HT1080 (cell line): Measurements from ENCODE around the gene CDH4. TPM values are rescaled to one million over a fixed set of nuclear protein-coding genes. Genes with fewer than 3 reads are reported as not detected.

Source experiments
- DNase-seq: peaks from one replicate; pipeline ENCODE4 v3.0.0-alpha.2; 2015; ENCODE audit warnings: low read depth
- total RNA-seq: library from RNA; depleted of rRNA; stranded (reverse); fragments of >200 nt; shearing (Covaris generic); gene quantifications from 2 replicates; pipeline ENCODE4 v1.2.3, GENCODE V29; 2014

The CDH4 gene
- total RNA-seq, 1 experiment from 2014 or later: 10.8 TPM

DNA sequence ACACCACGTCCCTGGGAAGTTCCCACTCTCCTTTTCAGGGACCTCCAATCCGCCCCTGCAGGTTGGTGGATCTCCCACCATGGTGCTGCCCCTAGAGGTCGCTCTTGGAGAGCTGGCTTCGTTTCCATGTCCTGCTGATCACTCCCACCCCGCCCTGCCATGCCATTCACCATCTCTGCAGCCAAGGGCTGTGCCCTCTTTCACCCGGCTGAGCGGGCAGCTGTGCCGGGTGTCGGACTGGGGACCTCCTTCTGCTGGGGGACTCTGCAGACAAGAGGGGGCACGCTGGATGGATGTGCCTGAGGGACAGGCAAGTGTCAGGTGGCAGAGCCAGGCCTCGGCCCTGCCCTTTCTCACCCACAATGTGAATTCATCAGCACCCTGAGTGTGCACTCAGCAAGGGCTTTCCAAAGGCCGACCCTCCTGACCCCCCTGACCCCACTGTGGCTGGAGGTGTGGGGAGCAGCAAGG is 347.0 kb downstream of the CDH4 start:
- no peak for DNase-seq

DNA sequence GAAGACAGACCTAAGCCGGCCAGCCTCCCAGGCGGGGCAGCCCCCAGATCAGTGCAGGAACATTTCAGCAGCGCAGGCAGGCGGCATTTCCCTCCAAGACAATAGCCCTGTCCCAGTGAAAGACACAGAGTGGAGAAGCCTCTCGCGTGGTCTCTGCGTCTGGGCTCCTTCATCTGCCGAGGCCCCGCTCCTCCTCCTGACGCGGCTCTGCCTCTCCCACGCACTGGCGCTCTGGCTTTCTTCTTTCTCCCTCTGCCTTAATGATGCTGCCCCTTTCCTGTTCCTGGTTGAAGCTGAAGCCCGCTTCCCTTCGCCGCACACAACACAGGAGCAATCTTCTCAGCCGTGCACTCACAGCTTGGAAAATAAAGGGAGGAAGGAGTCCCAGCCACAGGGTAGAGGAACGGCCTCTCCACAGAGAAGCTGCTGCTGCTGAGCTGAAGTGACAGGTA is 347.5 kb downstream of the CDH4 start:
- no peak for DNase-seq

DNA sequence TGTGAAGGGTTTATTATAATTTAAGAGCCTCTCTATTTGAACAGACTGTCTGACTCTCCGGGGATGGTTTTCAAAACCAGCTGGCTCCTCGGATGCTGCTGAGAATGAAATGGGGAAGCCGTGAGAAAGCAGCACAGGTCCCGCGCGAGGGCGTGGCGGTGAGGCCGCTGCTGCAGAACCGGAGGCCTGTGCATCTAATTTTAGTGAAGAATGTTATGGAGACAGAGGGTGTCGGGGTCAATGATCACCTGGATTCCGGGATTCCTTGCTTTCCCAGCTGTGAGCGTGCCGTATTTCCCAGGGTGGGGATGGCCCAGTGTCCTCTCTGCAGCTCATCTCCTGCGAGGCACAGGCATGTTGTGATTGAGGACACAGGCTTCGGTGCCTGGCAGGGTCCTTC is 348.0 kb downstream of the CDH4 start:
- DNase-seq: no peak

DNA sequence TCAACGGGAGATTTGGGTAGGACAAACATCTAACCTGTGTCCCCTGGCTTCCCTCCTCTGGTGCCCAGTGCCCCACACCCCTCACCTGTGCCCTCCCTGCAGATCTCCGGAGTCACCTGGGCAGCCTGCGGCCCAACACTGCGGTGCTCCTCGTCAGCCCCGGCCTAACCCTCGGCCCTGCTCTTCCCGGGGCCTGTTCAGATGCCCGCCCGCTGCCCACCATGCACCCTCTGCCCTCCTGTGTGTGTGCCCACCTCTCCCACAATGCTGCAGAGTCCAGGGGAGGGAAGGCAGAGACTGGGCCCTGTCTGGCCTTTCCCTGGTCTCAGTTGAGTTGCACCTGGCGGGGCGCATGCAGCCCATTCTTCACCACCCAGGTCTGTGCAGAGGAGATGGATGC is 349.3 kb downstream of the CDH4 start:
- no peak for DNase-seq

DNA sequence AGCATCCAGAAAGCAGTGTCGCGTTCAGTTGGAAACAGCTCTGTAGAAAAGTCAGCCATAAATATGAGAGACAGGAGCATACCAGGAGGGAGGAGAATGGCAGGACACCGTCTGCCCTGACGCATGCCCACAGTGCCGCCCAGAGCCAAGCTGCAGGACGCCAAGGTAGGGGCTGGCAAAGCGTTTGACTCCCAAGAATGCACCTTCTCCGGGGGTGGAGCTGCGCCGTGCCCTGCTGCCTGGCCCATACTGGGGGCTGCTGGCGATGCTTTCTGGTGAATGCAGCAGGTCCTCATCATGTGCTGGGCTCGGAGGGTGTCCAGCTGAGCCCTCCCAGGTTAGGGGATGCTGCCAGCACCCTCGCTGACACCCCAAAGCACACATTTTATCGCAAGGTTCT is 349.8 kb downstream of the CDH4 start:
- DNase-seq: no peak

DNA sequence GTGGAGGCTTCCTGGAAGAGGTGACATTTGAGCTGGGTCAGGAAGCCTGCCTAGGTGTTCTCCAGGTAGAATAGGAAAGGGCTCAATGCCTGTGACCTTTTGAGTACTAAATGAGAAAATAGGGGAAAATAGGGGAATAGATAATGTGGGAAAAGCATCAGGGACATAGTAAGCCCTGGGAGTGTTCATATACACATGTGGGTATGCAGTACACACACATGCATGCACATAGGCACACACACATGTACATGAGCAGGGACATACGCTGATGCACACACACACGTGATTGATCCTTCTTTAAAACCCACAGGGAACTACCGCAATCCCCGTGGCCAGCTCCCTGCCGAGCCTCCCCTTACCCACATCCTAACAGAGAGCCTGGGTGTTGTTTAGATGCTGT is 351.7 kb downstream of the CDH4 start:
- DNase-seq: no peak

DNA sequence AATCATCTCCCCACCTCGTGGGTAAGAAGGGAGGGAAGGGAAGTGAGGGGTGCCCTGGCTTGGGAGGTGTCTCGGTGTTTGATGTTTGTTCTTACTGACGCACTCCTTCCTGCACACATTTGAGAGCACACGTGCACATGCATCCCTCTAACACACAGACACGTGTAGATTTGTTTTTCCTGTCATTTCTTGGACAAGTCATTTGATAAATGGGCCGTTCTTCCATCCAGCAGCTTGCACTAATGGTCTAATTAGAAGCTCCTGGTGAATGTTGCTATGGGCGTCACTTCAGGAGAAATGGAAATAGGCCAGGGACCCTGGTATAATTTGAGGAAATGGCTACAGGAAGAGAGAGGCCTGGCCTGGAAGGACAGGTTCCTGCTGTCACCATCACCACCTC is 352.5 kb downstream of the CDH4 start:
- peak; percentile 5 for DNase-seq

DNA sequence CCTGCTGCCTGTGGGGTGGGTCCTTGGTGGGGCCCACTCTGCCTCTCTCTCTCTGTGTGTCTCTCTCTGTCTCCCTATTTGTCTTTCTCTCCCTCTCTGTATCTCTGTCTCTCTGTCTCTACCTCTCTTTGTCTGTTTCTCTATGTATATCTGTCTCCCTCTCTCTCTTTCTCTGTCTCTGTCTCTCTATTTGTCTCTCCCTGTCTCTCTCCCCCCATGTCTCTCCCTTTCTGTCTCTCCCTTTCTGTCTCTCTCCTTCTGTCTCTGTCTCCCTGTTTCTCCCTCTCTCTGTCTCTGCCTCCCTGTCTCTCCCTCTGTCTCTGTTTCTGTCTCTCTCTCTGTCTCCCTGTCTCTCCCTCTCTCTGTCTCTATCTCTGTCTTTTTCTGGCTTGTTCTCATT is 353.2 kb downstream of the CDH4 start:
- DNase-seq: no peak

DNA sequence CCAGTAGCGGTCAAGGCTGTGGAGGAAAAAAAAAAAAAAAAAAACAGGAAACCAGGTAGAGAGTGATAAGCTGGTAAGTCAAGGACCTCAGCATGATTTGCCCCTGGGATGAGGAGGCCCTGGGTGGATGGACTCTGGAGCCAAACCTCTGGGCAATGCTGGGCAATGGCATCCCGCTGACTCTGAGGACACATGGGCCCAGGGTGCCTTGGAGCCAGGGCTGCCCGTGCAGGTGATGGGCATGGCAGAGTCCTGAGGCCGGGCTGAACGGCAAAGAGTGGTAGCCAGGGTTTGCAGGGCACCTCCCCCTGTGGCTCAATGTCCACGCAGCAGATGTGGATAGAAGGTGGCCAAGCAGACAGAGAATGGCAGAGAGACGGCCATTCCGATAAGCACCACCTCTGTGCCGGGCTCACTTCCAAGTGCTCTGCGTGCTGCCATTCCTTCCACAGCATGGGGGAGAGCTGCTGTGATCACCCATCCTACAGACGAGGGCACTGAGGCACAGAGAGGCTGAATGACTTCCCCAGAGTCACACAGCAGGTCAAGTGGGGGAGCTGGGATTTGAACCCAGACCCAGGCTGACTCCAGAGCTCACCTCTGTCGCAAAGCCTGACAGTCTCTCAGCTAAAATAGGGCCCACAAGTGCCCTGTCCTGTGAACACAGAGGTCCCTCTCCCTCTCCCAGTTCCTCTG is 353.9 kb downstream of the CDH4 start:
- DNase-seq: no peak

DNA sequence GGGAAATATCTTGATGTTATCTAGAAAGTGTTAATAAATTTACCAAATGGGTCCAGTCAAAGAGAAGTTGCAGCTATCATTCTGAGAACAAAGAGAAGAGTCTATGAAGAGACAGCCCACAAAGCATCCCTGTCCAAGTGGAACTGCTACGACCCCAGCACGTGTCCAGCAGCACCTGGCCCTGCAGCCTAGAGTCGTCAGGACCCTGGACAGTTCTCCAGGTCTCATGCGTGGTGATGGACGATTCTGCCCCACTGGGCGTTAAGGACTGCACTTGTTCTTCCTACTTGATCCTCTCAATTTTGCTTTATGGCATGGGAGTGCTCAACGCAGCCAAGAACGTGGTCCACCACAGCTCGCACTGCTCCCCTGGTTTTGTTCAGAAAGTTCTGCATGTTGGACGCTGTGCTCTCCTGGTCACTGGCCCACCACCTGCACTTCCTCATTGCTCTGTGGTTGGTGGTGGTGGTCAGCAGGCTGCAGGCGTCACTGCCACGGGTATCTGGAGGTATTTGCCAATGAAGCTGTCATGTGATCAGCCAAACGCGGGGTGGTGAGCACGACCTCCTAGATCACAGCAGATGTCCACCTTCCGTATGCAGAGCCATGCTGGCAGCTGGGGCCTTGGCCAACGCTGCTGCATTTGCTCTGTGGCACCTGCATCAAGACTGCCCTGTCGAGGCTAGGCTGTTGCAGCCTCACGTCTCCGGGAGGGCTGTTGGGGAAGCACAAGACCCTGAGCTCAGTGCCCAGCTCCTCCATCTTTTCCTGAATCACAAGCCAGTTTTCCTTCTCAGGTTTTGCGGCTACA is 356.4 kb downstream of the CDH4 start:
- peak; percentile 16 for DNase-seq

DNA sequence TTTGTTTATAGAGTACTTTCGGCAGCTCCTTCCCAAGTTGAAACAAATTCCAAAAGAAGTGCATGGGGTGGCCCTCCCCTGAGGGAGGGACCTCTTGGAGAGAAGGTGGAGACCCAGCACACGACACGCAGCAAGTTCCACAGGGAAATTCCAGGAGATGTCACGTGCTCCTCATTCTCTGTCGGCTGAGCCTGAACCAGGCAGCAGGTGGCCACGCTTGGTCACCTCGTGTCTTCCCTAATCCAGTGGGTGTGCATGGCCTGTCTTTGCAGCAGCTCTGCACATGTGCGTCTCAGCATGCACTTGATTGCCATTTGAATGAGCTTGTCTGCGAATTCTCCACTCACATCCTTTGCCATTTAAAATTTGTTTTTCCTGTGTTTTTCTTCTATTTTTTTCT is 357.4 kb downstream of the CDH4 start:
- no peak for DNase-seq

DNA sequence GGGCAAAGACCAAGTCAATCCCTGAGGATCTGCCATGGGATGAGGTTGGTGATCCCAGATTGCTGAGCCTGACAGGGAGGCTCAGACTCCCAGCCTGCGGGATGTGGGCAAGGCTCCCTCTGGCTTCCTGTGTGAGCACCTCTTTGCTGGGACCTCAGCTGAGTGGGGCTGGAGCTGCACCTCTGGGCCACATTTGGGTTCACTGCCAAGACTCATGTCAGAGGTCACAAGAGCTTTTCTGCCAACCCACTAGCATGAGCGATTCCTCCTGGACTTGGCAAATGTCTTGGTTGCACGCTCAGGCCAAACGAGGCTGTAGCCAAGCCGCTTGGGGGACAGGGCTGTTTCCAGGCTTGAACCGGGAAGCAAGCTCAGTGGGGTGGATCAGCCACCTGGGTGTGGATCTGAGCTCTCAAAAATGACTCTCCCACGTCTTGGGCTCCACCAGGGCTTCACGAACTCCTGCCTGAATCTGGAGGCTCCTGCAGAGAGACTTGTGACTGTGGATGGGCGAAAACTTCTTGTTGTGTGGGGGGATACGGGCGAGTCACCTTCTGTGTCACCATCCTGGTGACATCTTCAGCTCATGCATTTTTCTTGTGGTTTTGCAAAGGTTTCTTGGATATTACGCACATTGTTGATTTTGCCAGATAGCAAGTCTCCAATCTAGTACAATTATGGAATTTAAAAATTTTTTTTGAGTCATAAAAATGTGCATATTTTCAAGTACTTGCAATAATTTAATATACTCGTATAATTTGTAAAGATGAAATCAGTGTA is 359.5 kb downstream of the CDH4 start:
- DNase-seq: no peak

DNA sequence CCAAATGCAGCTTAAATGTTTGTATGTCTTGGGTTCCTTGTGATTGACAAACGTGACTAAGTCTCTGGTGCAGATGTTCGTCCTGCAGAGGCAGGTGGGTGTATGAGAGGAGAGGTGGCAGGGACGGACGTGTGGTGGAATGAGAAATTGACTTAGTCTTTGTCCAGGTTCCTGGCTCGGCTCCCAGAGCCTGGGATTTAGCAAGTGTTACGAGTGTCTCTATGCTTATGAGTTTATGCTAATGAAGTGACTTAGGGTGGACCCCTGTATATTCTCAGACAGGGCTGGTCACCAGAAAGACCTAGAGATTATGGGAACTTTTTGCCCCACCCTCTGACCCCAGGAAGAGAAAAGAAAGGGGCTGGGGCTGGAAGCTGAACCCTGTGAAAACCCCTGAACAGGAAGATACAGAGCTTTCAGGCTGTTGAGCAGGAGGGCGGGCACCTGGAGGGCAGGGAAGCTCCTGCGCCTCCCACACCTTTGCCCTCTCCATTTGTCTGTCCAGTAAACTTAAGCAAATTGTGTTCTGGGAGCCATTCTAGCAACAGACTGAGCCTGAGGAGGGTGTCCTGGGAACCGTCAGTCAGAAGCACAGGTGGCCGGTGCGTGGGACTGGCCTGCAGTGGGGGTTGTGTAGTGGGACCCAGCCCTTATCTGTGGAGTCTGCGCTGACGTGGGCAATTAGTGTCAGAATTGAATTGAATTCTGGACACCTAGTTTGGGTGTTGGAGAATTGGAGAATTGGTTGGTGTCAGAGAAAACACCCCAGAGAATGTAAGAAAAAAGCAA is 362.1 kb downstream of the CDH4 start:
- no peak for DNase-seq

DNA sequence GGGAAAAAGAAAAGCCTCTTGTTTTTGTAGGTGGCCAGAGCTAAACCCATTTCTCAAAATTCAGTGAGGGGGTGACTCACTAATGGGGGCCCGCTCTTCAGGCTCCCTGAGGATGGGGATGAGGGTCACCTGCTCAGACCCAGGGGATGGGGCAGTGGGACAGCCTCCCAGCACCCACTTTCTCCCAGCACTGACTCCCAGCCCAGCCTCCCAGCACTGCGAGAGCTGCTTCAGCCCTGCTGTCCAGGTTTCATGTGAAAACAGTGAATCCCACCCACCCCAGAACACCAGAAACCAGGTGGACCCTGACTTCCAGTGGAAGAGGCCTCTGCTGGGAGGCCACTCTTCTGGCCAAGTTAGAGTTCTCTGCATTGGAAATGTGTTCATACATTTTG is 362.6 kb downstream of the CDH4 start:
- DNase-seq: no peak

DNA sequence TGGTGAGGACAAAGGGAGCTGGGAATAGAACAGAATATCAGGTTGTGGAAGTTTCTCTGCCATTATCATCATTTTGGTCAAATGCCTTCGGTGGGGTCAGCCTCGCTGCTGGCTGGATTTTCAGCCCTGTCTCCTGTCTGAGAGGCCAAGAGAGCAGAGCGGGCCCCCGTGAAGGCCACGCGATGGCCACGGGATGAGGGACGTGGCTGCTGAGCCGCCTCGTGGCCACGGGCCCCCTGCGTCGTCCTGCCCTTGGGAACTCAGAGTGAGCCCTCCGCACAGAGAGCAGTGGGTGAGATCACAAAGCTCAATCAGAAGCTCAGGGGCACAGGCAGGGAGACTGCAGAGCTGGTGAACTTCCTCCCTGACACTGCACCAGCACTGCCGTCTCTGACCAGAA is 363.7 kb downstream of the CDH4 start:
- DNase-seq: no peak

DNA sequence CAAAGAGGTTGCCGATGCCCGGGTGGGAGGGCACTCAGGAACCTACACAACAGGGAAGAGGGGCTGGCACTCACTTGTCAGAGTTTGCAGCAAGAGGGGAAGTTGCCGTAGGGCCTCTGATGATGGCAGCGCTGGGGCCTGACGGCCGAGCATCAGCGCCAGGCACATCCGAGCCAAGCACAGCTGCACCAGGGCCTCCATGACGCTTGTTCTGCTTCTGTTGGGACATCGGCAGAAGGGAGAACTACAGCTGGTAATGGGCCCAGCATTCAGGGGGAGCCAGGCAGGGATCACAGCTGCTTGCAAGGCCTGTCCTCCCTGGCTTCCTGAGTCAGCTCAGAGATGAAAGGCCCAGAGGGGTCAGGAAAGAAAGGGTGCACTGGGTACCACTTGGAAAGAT is 367.7 kb downstream of the CDH4 start:
- no peak for DNase-seq

DNA sequence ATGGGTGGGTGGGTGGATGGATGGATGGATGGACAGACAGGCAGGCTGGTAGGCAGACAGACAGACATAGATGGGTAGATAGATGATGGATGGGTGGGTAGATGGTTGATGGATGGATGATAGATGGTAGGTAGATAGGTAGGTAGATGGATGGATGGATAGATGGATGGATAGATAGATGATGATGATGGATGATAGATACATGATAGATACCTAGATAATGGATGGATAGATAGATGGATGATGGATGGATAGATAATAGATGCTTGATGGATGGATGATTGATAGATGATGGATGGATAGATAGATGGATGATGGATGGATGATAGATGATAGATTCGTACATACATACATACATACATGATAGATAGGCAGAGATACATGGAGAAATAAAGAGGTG is 368.1 kb downstream of the CDH4 start:
- no peak for DNase-seq

DNA sequence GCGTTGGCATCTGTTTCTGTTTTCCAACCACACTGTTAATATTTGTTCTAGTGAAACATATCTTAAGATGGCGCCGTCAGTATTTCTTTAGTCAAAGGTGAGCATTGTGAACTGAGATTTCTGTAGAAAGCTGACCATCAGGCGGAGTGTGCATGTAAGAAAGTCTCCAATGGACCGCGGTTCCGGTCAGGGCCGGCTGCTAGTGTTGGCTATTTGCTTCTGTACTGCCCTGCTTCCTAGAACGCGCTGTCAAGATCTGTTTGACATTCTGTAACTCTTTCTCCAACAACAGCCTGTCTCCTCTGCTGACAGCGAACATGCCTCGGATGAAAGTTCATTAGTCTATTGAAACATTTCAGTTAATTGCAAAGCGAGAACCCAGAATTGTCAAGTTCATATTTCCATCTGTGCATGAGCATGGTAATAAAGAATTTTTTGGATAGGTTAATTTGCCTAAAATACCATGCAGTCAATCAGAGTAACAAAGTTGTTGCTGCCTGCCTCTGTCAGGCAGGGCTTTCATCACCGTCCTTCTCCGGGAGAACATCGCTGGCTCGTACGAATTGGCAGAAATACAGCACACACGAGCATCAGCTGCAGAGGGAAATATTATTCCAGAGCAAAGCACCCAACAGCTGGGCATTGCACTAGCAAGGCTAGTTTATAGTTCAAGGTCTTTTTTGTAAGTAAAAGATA is 369.1 kb downstream of the CDH4 start:
- DNase-seq: no peak

DNA sequence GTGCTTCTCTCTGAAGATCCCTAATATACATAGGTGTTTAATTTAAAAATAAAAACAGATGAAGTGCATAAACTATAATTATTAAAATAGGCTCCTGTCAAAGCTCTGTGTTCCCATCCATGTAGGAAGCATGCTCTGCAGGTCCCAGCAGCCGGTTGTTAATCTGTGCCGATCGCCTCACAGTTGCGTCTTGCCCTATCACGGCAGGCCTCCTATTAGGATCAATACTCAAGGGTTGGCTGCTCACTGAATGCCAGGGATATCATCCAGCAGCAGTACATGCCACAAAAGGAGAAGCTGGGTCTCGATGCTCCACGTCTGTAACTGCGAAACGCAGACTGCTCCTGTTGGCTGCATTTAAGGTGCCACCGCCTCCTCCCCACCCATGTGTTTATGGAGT is 369.8 kb downstream of the CDH4 start:
- DNase-seq: no peak

DNA sequence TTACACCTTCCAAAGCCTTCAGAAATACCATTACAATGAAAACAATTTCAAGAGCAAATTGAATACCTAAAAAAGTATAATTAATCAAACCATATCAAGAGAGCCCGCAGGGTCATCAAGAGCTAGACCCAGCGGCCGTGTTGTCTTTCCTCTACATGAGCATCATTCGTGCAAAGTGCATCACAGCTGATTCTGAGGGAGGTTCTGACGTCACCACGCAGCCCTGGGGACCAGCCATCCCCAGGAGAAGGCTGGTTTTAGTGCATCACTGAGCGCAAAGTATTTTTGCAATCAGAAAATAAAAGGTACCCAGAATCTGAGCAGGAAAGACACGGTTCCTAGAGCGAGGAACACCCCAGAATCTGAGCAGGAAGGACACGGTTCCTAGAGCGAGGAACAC is 371.4 kb downstream of the CDH4 start:
- DNase-seq: no peak

DNA sequence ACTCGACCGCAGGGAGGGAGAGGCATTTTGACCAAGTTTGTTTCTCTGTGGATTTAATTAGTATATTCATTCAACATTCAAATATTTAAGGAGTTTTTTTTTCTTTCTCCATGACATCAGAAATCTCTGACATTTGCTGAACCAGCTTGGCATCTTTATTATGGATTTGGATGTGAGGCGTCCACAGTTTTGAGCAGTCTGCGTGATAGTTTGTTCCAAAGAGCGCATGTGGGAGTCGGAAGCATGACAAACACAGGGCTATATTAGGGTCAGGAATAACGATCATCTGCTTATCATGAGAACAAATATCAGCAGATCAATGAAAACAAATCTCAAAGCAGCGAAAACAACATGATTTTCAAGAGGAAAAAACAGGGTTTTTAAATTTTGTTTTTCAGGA is 373.2 kb downstream of the CDH4 start:
- DNase-seq: no peak
